Left lobe of liver (tissue), 2 donors: ENCODE data around the gene MUCL1. TPM values are rescaled to one million over a fixed set of nuclear protein-coding genes. Genes with fewer than 3 reads are reported as not detected.
"Not testable (repeated sequence)": the region's sequence is repeated elsewhere in the genome, so short reads cannot be mapped to it uniquely, and the experiment has no call there.

ENCODE experiments used
- ATAC-seq: fragments of 200-7000 bp; cut with Tn5 transposase; one replicate; pipeline ENCODE4 v1.9.1; 2020; ENCODE audit warnings: mild to moderate bottlenecking, moderate library complexity
- DNase-seq: peaks from one replicate; pipeline ENCODE4 v3.0.0-alpha.2; 2020; ENCODE audit warnings: low spot score
- total RNA-seq: library from RNA; stranded (reverse); gene quantifications from one replicate; pipeline ENCODE4 v1.2.1, GENCODE V29; 2021
- donor health status: DM: no; HTN: no; CAD: no; lungs with moderate emphysema.
- donor health status: DM: no; HTN: yes; CAD: no.

The MUCL1 gene, protein sequence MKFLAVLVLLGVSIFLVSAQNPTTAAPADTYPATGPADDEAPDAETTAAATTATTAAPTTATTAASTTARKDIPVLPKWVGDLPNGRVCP
- total RNA-seq: not detected

DNA sequence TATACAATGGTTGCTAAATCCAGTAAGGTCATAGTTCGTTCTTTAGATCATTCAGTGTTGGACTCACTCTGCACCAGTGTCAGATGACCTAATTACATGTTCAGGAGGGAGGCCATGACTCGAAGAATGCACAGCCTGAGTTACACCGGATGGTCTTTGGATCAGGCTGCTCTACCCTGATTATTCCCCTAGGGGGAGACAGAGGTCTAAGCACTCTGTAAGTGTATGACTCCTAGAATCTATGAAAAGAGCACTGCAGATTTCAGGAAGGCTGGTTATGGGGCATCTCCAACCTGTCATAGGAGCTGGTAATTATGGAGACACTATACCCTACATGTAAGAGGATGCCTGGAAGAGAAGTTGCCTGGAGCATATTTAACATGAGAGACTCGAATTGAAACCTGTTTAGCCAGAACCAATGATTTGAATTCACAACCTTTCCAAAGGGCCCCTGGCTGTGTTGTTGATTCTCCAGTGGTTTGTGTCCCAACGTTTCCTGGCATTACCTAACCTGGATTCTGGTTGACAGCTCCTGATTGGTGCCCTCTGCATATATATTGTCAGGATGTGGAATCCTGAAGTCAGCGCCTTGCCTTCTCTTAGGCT, at the start of gene MUCL1:
Gene MUCL1 (plus strand): TSS at position 584 of the 606 bp plus-strand sequence. CDS start 67 bp downstream, outside the sequence.
- DNase-seq (peak; percentile 61), ATAC-seq (peak; percentile 100)

DNA sequence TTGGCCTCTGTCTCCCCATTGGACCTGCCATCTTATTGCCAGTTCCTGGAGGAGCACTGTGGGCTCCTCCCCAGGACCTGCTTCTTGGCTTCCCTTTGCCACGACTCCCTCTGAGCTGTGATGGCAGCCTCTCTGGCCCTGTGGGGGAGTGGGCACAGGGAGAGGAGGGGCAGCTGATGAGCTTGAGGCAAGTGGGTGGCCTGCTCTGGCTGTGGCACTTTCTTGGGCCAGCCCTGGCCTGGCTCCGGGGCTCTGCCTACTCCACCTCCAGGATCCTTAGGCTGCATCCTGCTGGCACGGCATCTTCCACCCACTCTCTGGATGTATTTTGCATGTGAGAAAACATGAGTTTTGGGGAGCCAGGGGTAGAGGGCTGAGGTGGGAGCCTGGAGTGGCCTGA, 32.6 kb upstream of the MUCL1 start:
- no peak for ATAC-seq
- no peak for DNase-seq

DNA sequence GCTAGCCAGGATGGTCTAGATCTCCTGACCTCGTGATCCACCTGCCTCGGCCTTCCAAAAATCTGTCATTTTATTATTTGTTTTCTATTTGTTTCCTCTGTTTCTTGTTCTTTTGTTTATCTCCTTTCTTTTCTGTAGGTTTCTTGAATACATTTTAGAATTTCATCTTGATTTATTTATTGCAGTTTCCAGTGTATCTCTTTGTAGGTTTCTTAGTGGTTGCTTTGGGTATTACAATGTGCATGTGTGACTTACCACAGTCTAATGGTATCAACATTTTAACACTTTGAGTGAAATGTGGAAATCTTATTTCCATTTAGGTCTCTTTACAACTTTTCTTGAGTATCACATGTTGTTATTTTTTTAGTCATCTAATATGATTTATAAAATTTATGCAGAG, 29.9 kb upstream of the MUCL1 start:
- no peak for ATAC-seq
- DNase-seq: no peak

DNA sequence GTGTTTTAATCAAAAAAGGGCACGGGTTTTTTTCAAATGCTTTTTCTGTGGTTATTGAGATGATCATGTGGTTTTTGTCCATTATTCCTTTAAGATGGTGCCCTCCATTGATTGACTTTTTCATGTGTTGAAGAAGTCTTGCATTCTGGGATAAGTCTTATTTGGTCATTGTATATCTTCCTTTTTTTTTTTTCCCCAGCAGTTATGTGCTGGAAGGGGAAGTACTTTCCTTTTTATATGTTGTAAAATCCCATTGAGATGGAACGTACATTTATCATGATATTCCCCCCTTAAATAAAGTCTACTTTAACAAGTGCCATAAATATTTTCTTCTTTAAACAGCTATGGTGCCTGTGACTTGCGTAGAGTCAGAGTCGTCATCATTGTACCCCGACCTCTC, 24.8 kb upstream of the MUCL1 start:
- DNase-seq: no peak
- no peak for ATAC-seq

DNA sequence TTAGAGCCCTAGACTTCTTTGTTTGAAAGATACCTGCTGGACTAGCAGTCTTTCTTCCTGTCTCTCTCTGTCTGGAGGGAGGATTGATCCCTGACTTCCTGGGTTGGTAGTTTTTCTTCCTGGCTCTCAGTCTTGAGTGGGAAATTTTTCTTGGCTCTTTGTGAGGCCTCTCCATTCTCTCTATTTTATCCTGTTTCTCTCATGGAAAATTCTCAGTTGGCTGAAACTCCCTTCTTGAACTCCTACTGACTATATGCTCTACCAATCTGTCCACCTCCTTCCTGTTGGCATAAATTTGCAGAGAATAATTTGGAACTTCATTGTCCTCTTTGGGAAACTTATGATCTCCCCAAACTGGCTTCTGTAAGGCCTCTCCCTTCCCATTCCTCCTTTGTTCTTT, 24.1 kb upstream of the MUCL1 start:
- no peak for DNase-seq

DNA sequence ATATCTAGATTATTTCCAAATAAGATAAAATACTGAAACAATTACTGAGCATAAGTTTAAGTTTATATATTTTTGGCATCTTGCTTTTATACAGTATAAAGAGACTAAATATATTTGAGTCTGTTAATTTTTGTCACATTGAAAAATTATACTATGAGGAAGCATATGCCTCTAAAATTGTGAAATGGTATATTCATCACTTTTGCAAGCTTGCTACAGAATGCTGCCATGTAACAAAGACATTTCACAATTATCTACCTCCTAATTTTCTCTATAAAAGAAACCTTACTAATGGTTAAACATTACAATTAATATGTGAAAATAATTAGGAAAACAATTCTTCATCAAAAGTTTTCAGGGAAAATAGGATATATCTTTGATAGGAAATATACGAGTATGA, 22.7 kb upstream of the MUCL1 start:
- ATAC-seq: no peak
- DNase-seq: no peak

More for the DNA sequence above, 24.1 kb upstream of the MUCL1 start:
- ATAC-seq: no peak

DNA sequence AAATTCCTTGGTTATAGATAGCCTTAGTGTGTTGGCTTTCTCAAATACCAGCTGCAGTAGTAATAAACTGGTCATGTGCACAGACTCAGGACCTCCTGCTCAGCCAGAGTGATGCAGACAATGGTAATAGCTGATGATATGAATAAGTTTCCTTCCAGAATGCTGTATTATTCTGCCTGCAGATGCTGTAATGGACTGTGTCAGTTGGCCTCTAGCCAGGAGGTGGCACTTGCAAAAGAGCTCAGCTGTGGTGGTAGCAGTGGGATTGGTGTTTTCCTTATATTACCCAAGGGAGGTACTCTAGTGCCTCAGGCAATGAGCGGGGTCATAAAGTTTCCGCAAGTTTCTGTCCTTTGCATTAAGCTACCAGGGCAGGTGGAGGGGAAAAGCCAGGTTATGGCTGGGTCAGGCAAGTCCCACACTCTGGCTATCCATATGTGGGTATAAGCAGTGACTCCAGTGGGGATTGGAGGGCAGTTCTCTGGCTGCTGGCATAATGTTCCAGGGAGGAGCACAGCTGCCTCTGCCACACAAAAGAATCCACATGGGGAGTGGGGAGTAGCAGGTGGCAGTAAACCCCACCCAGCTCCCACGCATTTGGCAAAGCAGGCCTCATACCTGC, 14.0 kb upstream of the MUCL1 start:
- no peak for ATAC-seq

DNA sequence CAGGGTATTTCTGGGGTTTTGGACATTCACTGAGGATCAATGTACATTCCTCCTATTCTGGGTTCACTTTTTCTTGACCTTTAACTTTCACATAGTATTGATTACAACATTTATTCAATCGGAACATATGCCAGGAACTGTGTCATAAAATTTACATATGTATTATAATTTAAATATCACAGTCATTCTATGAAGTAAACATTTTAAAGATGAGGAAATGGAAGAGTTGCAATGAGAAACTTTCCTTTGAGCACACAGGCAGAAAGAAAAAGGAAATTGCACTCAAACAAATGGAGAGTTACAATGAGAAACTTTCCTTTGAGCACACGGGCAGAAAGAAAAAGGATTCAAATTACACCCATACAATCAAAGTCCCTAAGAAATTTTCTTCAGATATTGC, 3.1 kb downstream of the MUCL1 start:
- ATAC-seq (no peak), DNase-seq (no peak)

More for the DNA sequence above, 14.0 kb upstream of the MUCL1 start:
- no peak for DNase-seq

DNA sequence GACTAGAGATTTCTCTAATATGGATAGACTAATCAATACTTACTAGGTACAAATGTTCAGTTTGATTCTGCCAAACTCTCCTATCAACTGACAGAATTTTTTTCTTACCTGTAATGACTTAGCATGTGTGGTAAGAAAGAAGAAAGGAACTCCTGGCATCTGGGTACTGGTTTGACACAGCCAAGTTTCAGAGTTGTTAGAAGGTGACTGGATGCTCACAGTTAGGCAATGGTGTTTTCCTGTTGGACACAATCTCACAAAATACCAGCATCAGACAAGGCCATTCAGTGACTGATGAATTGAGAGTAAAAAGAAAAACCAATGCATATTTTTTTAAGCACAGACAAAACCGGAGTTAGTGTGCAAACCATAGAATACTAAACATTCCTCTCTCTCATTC, 4.2 kb downstream of the MUCL1 start:
- DNase-seq (no peak), ATAC-seq (no peak)

DNA sequence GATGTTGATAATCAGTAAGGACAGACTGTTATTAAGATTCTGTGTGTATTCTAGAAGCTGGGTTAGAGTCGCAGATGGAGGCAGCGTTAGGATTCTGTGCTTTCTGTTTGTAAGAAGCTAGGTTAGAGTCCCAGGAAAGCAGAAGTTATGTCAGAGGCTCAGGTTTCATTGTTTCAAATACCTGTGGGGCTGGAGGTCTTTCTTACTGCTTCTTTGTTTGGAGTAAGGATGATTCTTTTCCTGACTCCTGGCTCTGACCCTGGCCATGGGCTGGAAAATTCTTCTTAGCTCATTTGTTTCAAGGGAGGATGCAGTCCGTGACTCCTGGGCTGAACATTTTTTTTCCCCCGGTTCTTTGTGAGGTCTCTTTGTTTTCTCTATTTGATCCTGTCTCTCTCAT, 5.2 kb downstream of the MUCL1 start:
- DNase-seq: no peak
- no peak for ATAC-seq

DNA sequence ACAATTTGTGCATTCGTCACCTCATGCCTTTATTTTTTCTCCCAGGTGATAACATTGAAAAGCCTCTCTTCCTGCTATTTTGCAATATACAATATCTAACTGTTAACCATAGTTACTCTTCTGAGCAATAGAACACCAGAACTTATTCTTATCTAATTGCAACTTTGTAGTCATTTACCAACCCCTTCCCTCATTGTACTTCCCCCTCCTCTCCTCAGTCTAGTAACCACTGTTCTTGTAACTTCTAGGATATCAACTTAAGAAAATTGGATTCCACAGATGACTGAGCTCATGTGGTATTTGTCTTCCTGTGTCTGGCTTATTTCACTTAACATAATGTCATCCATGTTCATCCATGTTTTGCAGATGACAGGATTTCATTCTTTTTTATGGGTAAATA, 7.6 kb downstream of the MUCL1 start:
- ATAC-seq (no peak), DNase-seq (no peak)

DNA sequence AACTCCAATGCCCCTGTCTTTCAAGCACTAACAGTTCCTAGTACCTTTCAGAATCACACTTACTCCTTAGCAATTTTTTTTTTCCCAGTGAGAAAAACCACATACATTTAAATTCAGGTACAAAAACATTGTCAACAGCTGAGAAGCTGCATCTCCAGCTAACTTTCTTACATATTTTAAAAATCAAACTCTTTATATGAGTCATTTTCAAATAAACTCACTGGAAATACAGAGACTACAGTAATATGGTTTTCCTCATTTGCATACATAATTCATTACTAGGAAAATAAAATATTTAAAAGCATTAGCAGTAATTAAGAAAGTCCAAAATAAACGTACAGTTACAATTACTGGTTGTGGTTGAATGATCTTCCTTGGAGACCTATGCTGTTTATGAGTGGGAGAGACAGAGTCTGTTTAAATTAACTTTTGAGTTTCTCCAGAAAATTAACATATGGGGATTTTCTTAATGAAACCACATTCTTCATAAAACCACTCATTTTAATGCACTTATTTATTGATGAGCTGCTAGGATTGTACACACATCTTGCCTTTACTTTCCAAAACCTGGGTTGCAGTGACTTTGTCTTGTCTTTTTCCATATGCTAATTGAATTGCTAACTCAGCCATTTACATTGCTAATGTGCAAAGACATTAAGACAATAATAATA, 9.8 kb downstream of the MUCL1 start:
- ATAC-seq (no peak), DNase-seq (no peak)

DNA sequence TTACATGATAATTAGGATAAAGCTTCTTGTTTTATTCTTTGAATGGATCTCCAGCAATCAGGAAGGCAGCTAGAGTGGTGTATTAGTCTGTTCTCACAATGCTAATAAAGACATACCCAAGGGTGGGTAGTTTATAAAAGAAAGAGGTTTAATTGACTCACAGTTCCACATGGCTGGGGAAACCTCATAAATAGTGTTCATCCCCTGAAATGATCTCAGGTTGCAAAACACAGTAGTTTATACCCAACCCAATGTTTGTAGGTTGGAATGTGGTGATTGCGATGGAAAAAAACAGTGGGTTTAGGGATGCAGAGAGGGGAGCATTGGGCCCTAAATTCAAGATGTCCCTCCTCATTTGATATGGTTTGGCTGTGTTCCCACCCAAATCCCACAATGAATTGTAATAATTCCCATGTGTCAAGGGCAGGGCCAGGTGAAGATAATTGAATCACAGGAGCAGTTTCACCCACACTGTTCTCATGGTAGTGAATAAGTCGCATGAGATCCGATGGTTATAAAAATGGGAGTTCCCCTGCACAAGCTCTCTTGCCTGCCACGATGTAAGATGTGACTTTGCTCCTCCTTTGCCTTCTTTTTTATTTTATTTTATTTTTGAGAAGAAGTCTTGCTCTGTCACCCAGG, 11.5 kb downstream of the MUCL1 start:
- no peak for DNase-seq

DNA sequence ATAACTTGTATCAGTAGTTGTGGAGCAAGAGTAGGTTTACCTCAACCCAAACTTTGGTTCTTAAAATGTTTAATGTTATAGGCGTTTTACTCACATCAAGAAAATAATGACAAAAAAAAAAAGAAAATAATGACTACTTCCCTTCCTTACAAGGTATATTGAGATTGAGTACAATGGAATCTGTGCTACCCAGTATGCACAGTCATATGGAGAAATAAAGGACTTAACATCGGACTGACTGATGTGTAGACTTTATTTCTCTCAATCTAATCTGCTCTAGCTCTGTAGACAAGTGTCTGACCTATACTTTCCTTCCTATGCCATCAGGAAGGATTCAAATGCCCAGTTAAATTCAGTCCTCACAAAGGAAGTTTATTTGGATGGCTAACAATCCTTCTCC, 14.4 kb downstream of the MUCL1 start:
- ATAC-seq (no peak), DNase-seq (no peak)

More for the DNA sequence above, 11.5 kb downstream of the MUCL1 start:
- no peak for ATAC-seq

DNA sequence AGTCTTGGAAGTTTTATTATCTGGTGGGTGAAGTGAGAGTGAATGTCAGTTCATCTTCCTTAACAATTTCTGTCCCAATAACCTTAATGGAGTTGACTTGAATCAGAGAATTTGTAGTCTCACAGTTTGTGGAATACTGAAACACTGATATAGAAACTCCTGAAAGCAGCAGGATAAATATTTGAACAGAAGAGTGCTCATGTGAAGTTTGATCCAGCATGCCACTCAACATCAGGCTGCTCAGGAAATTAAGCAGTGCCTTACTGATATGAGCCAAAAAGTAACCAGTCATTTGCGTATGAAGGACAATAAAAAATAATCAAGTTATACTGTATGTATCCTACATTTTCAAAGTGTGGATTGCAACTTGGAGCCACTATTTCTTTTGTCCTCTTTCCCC, 15.7 kb downstream of the MUCL1 start:
- DNase-seq: no peak
- peak; percentile 80 for ATAC-seq

DNA sequence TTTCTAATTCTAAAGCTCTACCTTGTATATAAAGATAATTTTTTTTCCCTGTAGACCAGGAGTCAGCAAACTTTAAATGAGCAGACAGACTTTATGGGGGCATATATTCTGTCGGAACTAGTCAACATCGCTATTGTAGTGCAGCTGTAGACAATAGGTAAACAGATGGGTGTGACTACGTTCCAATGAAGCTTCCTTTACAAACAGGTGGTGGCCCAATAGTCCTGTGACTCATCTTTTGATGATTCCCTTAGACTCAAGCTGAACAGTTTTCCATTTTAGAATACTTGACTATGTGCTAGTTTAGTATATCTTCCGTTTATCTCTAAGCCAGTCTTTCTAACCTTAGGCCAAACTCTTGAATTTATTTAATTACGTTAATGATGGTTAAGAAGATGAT, 16.3 kb downstream of the MUCL1 start:
- ATAC-seq: no peak

DNA sequence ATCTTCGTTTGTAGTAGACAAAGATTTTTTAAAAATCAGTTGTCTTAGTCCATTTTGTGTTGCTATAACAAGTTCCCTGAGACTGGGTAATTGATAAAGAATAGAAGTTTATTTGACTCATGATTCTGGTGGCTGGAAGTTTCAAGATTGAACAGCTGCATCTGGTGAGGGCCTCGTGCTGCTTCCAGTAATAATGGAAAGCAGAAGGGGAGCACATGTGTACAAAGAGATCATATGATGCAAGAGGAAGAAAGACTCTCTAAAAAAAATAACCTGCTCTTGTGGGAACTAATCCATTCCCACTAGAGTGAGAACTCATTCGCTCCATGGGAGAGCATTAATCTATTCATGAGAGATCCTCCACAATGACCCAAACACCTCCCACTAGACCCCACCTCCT, 24.8 kb downstream of the MUCL1 start:
- ATAC-seq: no peak

More for the DNA sequence above, 16.3 kb downstream of the MUCL1 start:
- DNase-seq: no peak

DNA sequence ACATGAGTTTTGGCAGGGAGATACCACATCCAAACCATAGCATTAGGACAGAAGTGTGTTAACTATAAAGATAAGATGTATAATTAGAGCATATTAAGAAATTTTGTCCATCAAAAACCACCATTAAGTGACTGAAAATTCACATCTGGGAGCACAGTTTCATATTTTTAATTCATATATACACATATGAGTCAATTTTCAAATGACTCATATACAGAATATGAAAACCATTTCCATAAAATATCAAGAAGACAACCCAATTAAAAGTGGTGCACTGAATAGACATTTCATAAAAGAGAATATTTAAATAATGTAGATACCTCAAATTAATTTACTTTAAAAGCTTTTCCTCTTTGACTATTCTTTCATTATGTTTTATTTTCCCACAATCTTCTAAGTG, 25.3 kb downstream of the MUCL1 start:
- DNase-seq (no peak), ATAC-seq (no peak)

More for the DNA sequence above, 24.8 kb downstream of the MUCL1 start:
- DNase-seq: no peak

DNA sequence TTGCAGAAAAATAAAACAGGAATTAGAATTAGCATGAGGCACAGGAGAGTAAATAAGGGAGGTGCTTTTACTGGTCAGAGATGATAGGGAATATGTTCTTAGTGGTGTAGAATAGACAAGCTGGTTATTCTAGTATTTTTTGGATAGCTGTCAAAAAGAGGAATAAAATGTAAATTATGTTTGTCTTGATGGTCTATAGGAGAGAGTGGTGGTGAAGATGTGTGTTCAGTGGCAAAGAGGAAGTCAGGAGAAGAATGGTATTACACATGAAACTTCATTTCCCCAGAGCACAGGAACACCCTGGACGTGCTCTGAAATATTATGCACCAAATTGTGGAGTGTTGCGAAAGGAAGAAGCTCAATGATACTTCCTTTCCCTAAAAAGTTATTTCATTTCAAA, 27.8 kb downstream of the MUCL1 start:
- DNase-seq: no peak
- peak; percentile 19 for ATAC-seq

DNA sequence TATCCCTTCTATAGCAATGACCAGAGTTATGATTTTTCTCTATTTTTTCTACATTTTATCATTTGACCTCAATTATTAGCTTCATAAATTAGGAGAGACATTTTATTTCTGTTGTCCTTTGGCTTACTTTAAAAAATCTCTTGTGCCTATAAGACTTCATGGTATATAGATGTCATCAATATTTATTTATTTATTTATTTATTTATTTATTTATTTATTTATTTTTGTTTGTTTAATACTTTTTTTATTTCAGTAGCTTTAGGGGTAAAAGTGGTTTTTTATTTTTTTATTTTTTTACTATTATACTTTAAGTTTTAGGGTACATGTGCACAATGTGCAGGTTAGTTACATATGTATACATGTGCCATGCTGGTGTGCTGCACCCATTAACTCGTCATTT, 28.3 kb downstream of the MUCL1 start:
- not testable (repeated sequence) for ATAC-seq, DNase-seq

DNA sequence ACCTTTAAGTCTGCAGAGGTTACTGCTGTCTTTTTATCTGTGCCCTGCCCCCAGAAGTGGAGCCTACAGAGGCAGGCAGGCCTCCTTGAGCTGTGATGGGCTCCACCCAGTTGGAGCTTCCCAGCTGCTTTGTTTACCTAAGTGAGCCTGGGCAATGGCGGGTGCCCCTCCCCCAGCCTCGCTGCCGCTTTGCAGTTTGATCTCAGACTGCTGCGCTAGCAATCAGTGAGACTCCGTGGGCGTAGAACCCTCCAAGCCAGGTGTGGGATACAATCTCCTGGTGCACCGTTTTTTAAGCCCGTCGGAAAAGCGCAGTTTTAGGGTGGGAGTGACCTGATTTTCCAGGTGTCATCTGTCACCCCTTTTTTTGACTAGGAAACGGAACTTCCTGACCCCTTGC, 34.1 kb downstream of the MUCL1 start:
- ATAC-seq, DNase-seq: not testable (repeated sequence)

DNA sequence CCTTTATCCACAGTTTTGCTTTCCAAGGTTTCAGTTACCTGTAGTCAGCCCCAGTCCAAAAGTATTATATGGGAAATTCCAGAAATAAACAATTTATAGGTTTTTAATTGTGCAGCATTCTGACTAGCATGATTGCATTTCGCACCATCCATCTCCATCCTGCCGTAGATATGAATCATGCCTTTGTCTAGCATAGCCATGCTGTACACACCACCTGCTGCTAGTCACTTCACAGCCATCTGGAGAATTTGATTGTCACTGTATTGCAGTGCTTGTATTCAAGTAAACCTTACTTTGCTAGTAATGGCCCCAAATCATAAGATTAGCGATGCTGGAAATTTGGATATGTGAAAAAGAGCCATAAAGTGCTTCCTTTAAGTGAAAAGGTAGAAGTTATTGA, 36.0 kb downstream of the MUCL1 start:
- no peak for DNase-seq
- ATAC-seq: no peak
